Gastrocnemius medialis (tissue), 4 donors: ENCODE measurements around the gene ADRA2C.

Source experiments
- CTCF ChIP-seq, 5 experiments: fragments of 450-650 bp in 3 of 5; fragments of 200-600 bp in 2 of 5; sonication (generic) in 2 of 5; IDR thresholded peaks in 4 of 5; conservative IDR thresholded peaks in 1 of 5; 1 replicate in 4 of 5; 2 replicates in 1 of 5; pipeline ENCODE4 v1.5.1; 2016 to 2019; ENCODE audit warnings: antibody characterized with exemption in 5 of 5, mild to moderate bottlenecking in 3 of 5, moderate library complexity in 3 of 5
- POLR2A ChIP-seq, 2 donors: fragments of 450-650 bp; IDR thresholded peaks; one replicate each; pipeline ENCODE4 v1.6.1; 2017; ENCODE audit warnings: antibody characterized with exemption in 2 of 2, mild to moderate bottlenecking in 2 of 2, moderate library complexity in 2 of 2

- TF ChIP-seq CTCF (IDR thresholded peaks at IDR 0.05 in 4 of 5, conservative IDR thresholded peaks at IDR 0.05 in 1 of 5) = no peak
- no peak for TF ChIP-seq POLR2A (IDR thresholded peaks at IDR 0.05)
Observed at GRCh38 chr4:3781193-3781886, 15.2 kb downstream of the ADRA2C start.
